ENCODE results near the gene ZSCAN5A. TPM values are rescaled to one million over a fixed set of nuclear protein-coding genes. Genes with fewer than 3 reads are reported as not detected.

ZSCAN5A gene
- total and polyA plus RNA-seq, 2 of the 13 experiments (the other 11 are each of a cell fraction or from before 2014, with no cell fraction given) = 9.5 to 17.8 TPM

- TF ChIP-seq ZNF276 (CRISPR knock-in tag; IDR thresholded peaks at IDR 0.05; ENCODE audit: low read depth) = no peak
- TF ChIP-seq CTCF (CRISPR knock-in tag; IDR thresholded peaks at IDR 0.05) = peak; percentile 44
- no peak for TF ChIP-seq SP1 (IDR thresholded peaks at IDR 0.05)
- no peak for TF ChIP-seq SP1 (CRISPR knock-in tag; IDR thresholded peaks at IDR 0.05)
- no peak for TF ChIP-seq MLLT10 (CRISPR knock-in tag; IDR thresholded peaks at IDR 0.05)
- no peak for TF ChIP-seq RCOR2 (CRISPR knock-in tag; IDR thresholded peaks at IDR 0.05)
- TF ChIP-seq RFXANK (CRISPR knock-in tag; IDR thresholded peaks at IDR 0.05) = no peak
- no peak for TF ChIP-seq IRF2 (CRISPR knock-in tag; IDR thresholded peaks at IDR 0.05)
- no peak for TF ChIP-seq THAP9 (CRISPR knock-in tag; IDR thresholded peaks at IDR 0.05; ENCODE audit: borderline replicate concordance)
- no peak for TF ChIP-seq ZFP62 (CRISPR knock-in tag; IDR thresholded peaks at IDR 0.05)
- no peak for TF ChIP-seq FOXO1 (CRISPR knock-in tag; IDR thresholded peaks at IDR 0.05)
- TF ChIP-seq ZNF639 (CRISPR knock-in tag; conservative IDR thresholded peaks at IDR 0.05) = no peak
- no peak for TF ChIP-seq RAD51 (IDR thresholded peaks at IDR 0.05; ENCODE audit: borderline replicate concordance)
- TF ChIP-seq HIC2 (CRISPR knock-in tag; IDR thresholded peaks at IDR 0.05; ENCODE audit: low read depth) = no peak
Observed at GRCh38 chr19:56253737-56254136, 60.9 kb downstream of the ZSCAN5A start (continued).

Measured in HepG2 (cell line).